ENCODE measurements around the gene PRICKLE3.
"Not testable (repeated sequence)": the region's sequence is repeated elsewhere in the genome, so short reads cannot be mapped to it uniquely, and the experiment has no call there.

DNA sequence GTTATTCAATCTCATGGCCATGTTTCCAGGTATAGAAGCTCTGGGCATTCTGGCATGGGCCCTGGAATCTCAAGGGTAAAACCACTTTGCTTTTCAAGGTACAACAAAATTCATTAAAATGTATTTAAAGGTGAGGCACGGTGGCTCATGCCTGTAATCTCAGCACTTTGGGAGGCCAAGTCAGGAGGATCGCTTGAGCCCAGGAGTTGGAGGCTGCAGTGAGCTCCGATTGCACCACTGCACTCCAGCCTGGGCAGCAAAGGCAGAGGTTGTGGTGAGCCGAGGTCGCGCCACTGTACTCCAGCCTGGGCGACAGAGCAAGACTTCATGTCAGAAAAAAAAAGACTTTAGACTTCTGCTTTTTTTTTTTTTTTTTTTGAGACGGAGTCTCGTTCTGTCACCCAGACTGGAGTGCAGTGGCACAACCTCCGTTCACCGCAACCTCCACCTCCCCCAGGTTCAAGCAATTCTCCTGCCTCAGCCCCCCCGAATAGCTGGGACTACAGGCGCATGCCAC is 58.4 kb downstream of the PRICKLE3 start:
- not testable (repeated sequence) for TF ChIP-seq POLR2A (IDR thresholded peaks at IDR 0.05)
- TF ChIP-seq, protein P1, sequence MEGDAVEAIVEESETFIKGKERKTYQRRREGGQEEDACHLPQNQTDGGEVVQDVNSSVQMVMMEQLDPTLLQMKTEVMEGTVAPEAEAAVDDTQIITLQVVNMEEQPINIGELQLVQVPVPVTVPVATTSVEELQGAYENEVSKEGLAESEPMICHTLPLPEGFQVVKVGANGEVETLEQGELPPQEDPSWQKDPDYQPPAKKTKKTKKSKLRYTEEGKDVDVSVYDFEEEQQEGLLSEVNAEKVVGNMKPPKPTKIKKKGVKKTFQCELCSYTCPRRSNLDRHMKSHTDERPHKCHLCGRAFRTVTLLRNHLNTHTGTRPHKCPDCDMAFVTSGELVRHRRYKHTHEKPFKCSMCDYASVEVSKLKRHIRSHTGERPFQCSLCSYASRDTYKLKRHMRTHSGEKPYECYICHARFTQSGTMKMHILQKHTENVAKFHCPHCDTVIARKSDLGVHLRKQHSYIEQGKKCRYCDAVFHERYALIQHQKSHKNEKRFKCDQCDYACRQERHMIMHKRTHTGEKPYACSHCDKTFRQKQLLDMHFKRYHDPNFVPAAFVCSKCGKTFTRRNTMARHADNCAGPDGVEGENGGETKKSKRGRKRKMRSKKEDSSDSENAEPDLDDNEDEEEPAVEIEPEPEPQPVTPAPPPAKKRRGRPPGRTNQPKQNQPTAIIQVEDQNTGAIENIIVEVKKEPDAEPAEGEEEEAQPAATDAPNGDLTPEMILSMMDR (IDR thresholded peaks at IDR 0.05): not testable (repeated sequence)

Measured in thyroid gland (tissue), 4 donors.